ENCODE results near the gene IBA57.

IBA57 gene

GRCh38 chr1:228165372-228166169 lies at the start of gene IBA57:
Gene IBA57, plus strand, starts transcription at chr1:228165804. Its CDS starts 13 bp downstream, at chr1:228165817.
- peak; percentile 99 for DNase-seq (ENCODE audit: low read depth in 1 of 2, low spot score in 1 of 2)

GRCh38 chr1:228117335-228117734 lies 48.3 kb upstream of the IBA57 start:
- DNase-seq (ENCODE audit: low read depth in 1 of 2, low spot score in 1 of 2): no peak

- no peak for DNase-seq (ENCODE audit: low read depth in 1 of 2, low spot score in 1 of 2)
Observed at GRCh38 chr1:228118040-228118439, 47.6 kb upstream of the IBA57 start.

GRCh38 chr1:228120351-228120750 lies 45.3 kb upstream of the IBA57 start:
- no peak for DNase-seq (ENCODE audit: low read depth in 1 of 2, low spot score in 1 of 2)

- no peak for DNase-seq (ENCODE audit: low read depth in 1 of 2, low spot score in 1 of 2)
Observed at GRCh38 chr1:228120857-228121489, 44.6 kb upstream of the IBA57 start.

- no peak for DNase-seq (ENCODE audit: low read depth in 1 of 2, low spot score in 1 of 2)
Observed at GRCh38 chr1:228122921-228123441, 42.6 kb upstream of the IBA57 start.

- no peak for DNase-seq (ENCODE audit: low read depth in 1 of 2, low spot score in 1 of 2)
Observed at GRCh38 chr1:228123505-228123904, 42.1 kb upstream of the IBA57 start.

- no peak for DNase-seq (ENCODE audit: low read depth in 1 of 2, low spot score in 1 of 2)
Observed at GRCh38 chr1:228125185-228125584, 40.4 kb upstream of the IBA57 start.

GRCh38 chr1:228131766-228132165 lies 33.8 kb upstream of the IBA57 start:
- DNase-seq (ENCODE audit: low read depth in 1 of 2, low spot score in 1 of 2): no peak

- no peak for DNase-seq (ENCODE audit: low read depth in 1 of 2, low spot score in 1 of 2)
Observed at GRCh38 chr1:228134591-228134990, 31.0 kb upstream of the IBA57 start.

GRCh38 chr1:228136901-228137300 lies 28.7 kb upstream of the IBA57 start:
- no peak for DNase-seq (ENCODE audit: low read depth in 1 of 2, low spot score in 1 of 2)

- no peak for DNase-seq (ENCODE audit: low read depth in 1 of 2, low spot score in 1 of 2)
Observed at GRCh38 chr1:228139406-228139930, 26.1 kb upstream of the IBA57 start.

GRCh38 chr1:228139931-228140723 lies 25.5 kb upstream of the IBA57 start, which contains the start of gene GUK1:
Gene GUK1, plus strand, starts transcription at chr1:228140279. Its CDS starts 24 bp downstream, at chr1:228140303.
- DNase-seq (ENCODE audit: low read depth in 1 of 2, low spot score in 1 of 2): peak; percentile 99 to 100

GRCh38 chr1:228140724-228141225 lies 24.8 kb upstream of the IBA57 start:
- no peak for DNase-seq (ENCODE audit: low read depth in 1 of 2, low spot score in 1 of 2)

- DNase-seq (ENCODE audit: low read depth in 1 of 2, low spot score in 1 of 2): no peak
Observed at GRCh38 chr1:228141226-228142044, 24.2 kb upstream of the IBA57 start.

- no peak for DNase-seq (ENCODE audit: low read depth in 1 of 2, low spot score in 1 of 2)
Observed at GRCh38 chr1:228142155-228142691, 23.4 kb upstream of the IBA57 start.

GRCh38 chr1:228142701-228143136 lies 22.9 kb upstream of the IBA57 start:
- DNase-seq (ENCODE audit: low read depth in 1 of 2, low spot score in 1 of 2): no peak

- DNase-seq (ENCODE audit: low read depth in 1 of 2, low spot score in 1 of 2): no peak
Observed at GRCh38 chr1:228143480-228144192, 22.0 kb upstream of the IBA57 start.

All from activated CD4-positive, alpha-beta T cell treated with anti-CD3 and anti-CD28 coated beads, Interleukin-2, amount 50 U/mL, for 24 hours (primary cell).